H1 (cell line): ENCODE results near the gene TAMM41. TPM values are rescaled to one million over a fixed set of nuclear protein-coding genes. Genes with fewer than 3 reads are reported as not detected.

Source experiments
- CTCF ChIA-PET: fragments of 300-600 bp; sonication (Branson Sonifier 250); formaldehyde crosslinking; loops from one replicate; lab custom pipeline; 2021; ENCODE audit not compliant: partially characterized antibody; lab: Charles Lee
- POLR2A ChIA-PET: fragments of 300-600 bp; sonication (Branson Sonifier 250); formaldehyde crosslinking; loops from one replicate; lab custom pipeline; 2021; ENCODE audit warnings: inconsistent platforms; ENCODE audit not compliant: partially characterized antibody; lab: Charles Lee
- DNase-seq, 2 experiments: peaks; one replicate each; pipeline versions ENCODE4 v3.0.0 to v3.0.0-alpha.2; 2010 to 2022; ENCODE audit warnings: low spot score in 2 of 2, low read depth in 1 of 2, mixed read lengths in 1 of 2
- FAIRE-seq: peaks from 2 replicates; lab custom pipeline; 2011; peaks lifted over from hg19 to GRCh38; lab: Jason Lieb, UNC
- H2AFZ ChIP-seq: 2 replicates; pipeline ENCODE4 v1.8.1; 2012; ENCODE audit warnings: low read length, inconsistent platforms
- H2AK5ac ChIP-seq: 2 replicates; pipeline ENCODE4 v1.6.1; 2013; ENCODE audit warnings: low read depth, low read length
- H2BK120ac ChIP-seq: replicated peaks from 2 replicates; pipeline ENCODE3; 2013; ENCODE audit warnings: low read depth, low read length, inconsistent platforms
- H2BK12ac ChIP-seq: 2 replicates; pipeline ENCODE4 v1.6.1; 2013; ENCODE audit warnings: low read depth, low read length
- H2BK15ac ChIP-seq: 2 replicates; pipeline ENCODE4 v1.6.1; 2013; ENCODE audit warnings: low read length
- H2BK20ac ChIP-seq: 2 replicates; pipeline ENCODE4 v1.6.1; 2013; ENCODE audit warnings: low read length
- H2BK5ac ChIP-seq: 2 replicates; pipeline ENCODE4 v1.6.1; 2013; ENCODE audit warnings: low read depth, low read length
- H3K14ac ChIP-seq: 2 replicates; pipeline ENCODE4 v1.6.1; 2013; ENCODE audit warnings: inconsistent platforms; ENCODE audit not compliant: insufficient read length
- H3K18ac ChIP-seq: 2 replicates; pipeline ENCODE4 v1.6.1; 2013; ENCODE audit warnings: low read length; ENCODE audit errors: extremely low read depth
- H3K23ac ChIP-seq: 2 replicates; pipeline ENCODE4 v1.6.1; 2013; ENCODE audit warnings: inconsistent platforms; ENCODE audit not compliant: insufficient read length
- H3K23me2 ChIP-seq: 2 replicates; pipeline ENCODE4 v1.6.1; 2013; ENCODE audit warnings: low read depth, low read length
- H3K27ac ChIP-seq: 2 replicates; pipeline ENCODE4 v1.6.1; 2011; ENCODE audit warnings: low read depth, low read length, inconsistent platforms
- H3K27me3 ChIP-seq, 4 experiments: replicated peaks in 1 of 4; 1 replicate in 1 of 4; 2 replicates in 3 of 4; pipeline versions ENCODE4 v1.6.1 to v1.8.1; 2011 to 2013; ENCODE audit warnings: low read length in 3 of 4, mild to moderate bottlenecking in 3 of 4, inconsistent platforms in 2 of 4, mixed read lengths in 2 of 4, moderate library complexity in 1 of 4; ENCODE audit not compliant: control insufficient read depth in 3 of 4, insufficient read depth in 3 of 4; ENCODE audit errors: extremely low read depth in 1 of 4
- H3K36me3 ChIP-seq, 4 experiments: 2 replicates each; pipeline versions ENCODE4 v1.6.1 to v1.8.1; 2011 to 2013; ENCODE audit warnings: mild to moderate bottlenecking in 4 of 4, low read length in 3 of 4, moderate library complexity in 2 of 4, control low read depth in 1 of 4, inconsistent platforms in 1 of 4; ENCODE audit not compliant: insufficient read depth in 4 of 4, control insufficient read depth in 2 of 4
- H3K4ac ChIP-seq: replicated peaks from 2 replicates; pipeline ENCODE3; 2013; ENCODE audit warnings: low read length, low read depth, mixed read lengths, inconsistent platforms; ENCODE audit not compliant: insufficient read length
- H3K4me1 ChIP-seq, 4 experiments: replicated peaks in 1 of 4; 1 replicate in 1 of 4; 2 replicates in 3 of 4; pipeline versions ENCODE4 v1.6.1 to v1.8.1; 2011 to 2013; ENCODE audit warnings: low read length in 3 of 4, inconsistent platforms in 2 of 4, mixed read lengths in 1 of 4; ENCODE audit not compliant: insufficient read depth in 4 of 4, control insufficient read depth in 3 of 4
- H3K4me2 ChIP-seq, 2 experiments: 2 replicates each; pipeline versions ENCODE4 v1.6.1 to v1.8.1; 2011 to 2013; ENCODE audit warnings: low read depth in 2 of 2, low read length in 2 of 2, control low read depth in 1 of 2, inconsistent platforms in 1 of 2, mild to moderate bottlenecking in 1 of 2; ENCODE audit not compliant: insufficient read depth in 1 of 2
- H3K4me3 ChIP-seq, 4 experiments: fragments of 200-600, 300-600 bp in 1 of 4; sonication (generic), shearing (Covaris generic), sonication (Bioruptor Twin) in 1 of 4; 2 replicates each; pipeline versions ENCODE4 v1.5.1 to v1.8.1; 2011 to 2016; ENCODE audit warnings: low read length in 4 of 4, low read depth in 3 of 4, control low read depth in 2 of 4, inconsistent platforms in 2 of 4, mild to moderate bottlenecking in 2 of 4, mixed read lengths in 1 of 4, moderate library complexity in 1 of 4; ENCODE audit not compliant: insufficient read depth in 2 of 4; ENCODE audit errors: extremely low read depth in 1 of 4
- H3K56ac ChIP-seq: replicated peaks from 2 replicates; pipeline ENCODE3; 2013; ENCODE audit warnings: low read depth, mild to moderate bottlenecking, mixed read lengths, low read length, inconsistent platforms; ENCODE audit not compliant: insufficient read length
- H3K79me1 ChIP-seq: 2 replicates; pipeline ENCODE4 v1.6.1; 2013; ENCODE audit warnings: low read depth, low read length, control low read depth
- H3K79me2 ChIP-seq, 2 experiments: 2 replicates each; pipeline versions ENCODE4 v1.6.1 to v1.8.1; 2012 to 2013; ENCODE audit warnings: low read length in 2 of 2, mild to moderate bottlenecking in 2 of 2, inconsistent platforms in 1 of 2; ENCODE audit not compliant: insufficient read depth in 2 of 2, control insufficient read depth in 1 of 2
- H3K9ac ChIP-seq, 4 experiments: replicated peaks in 1 of 4; 1 replicate in 1 of 4; 2 replicates in 3 of 4; pipeline versions ENCODE4 v1.6.1 to v1.8.1; 2011 to 2013; ENCODE audit warnings: low read depth in 3 of 4, low read length in 3 of 4, control low read depth in 2 of 4, mild to moderate bottlenecking in 2 of 4, moderate library complexity in 2 of 4, inconsistent platforms in 1 of 4; ENCODE audit errors: extremely low read depth in 1 of 4
- H3K9me3 ChIP-seq, 2 experiments: 2 replicates each; pipeline versions ENCODE4 v1.6.1 to v1.8.1; 2012 to 2013; ENCODE audit warnings: mild to moderate bottlenecking in 2 of 2, moderate library complexity in 2 of 2, control low read depth in 1 of 2, inconsistent platforms in 1 of 2, low read depth in 1 of 2, low read length in 1 of 2, mixed read lengths in 1 of 2; ENCODE audit not compliant: insufficient read depth in 2 of 2
- H4K20me1 ChIP-seq, 2 experiments: replicated peaks in 1 of 2; 2 replicates each; pipeline versions ENCODE3 to v1.8.1; 2011 to 2013; ENCODE audit warnings: inconsistent platforms in 2 of 2, low read length in 2 of 2, mild to moderate bottlenecking in 1 of 2; ENCODE audit not compliant: insufficient read depth in 2 of 2, control insufficient read depth in 1 of 2
- H4K5ac ChIP-seq: 2 replicates; pipeline ENCODE4 v1.6.1; 2013; ENCODE audit warnings: low read length, low read depth, mixed read lengths, inconsistent platforms; ENCODE audit not compliant: insufficient read length
- H4K8ac ChIP-seq: 2 replicates; pipeline ENCODE4 v1.8.0; 2013; ENCODE audit warnings: mild to moderate bottlenecking, moderate library complexity, low read length, inconsistent platforms; ENCODE audit not compliant: insufficient read depth; ENCODE audit errors: extremely low read depth
- H4K91ac ChIP-seq: replicated peaks from 2 replicates; pipeline ENCODE3; 2013; ENCODE audit warnings: low read length, mixed read lengths, inconsistent platforms; ENCODE audit not compliant: insufficient read length
- BRCA1 ChIP-seq: IDR thresholded peaks from 2 replicates; pipeline ENCODE4 v1.6.1; 2012; ENCODE audit warnings: low read depth, low read length, improper control_type of control experiment
- CEBPB ChIP-seq: IDR thresholded peaks from 2 replicates; pipeline ENCODE4 v1.6.1; 2012; ENCODE audit warnings: low read depth, low read length
- EGR1 ChIP-seq: IDR thresholded peaks from 2 replicates; pipeline ENCODE4 v1.6.1; 2011; ENCODE audit warnings: low read depth, low read length, borderline replicate concordance
- FOSL1 ChIP-seq: IDR thresholded peaks from 2 replicates; pipeline ENCODE4 v1.6.1; 2011; ENCODE audit warnings: mild to moderate bottlenecking, low read depth, low read length, moderate library complexity; ENCODE audit not compliant: insufficient read depth
- RXRA ChIP-seq: IDR thresholded peaks from 2 replicates; pipeline ENCODE4 v1.6.1; 2011; ENCODE audit warnings: low read depth, mild to moderate bottlenecking, low read length, moderate library complexity; ENCODE audit not compliant: insufficient read depth
- WGBS, 2 experiments: shearing (Covaris generic) in 1 of 2; methylation state at CpG; one replicate each; pipeline versions ENCODE4 v1.1.6 to v1.1.7; 2013 to 2015; ENCODE audit warnings: low lambda C conversion rate in 2 of 2, mixed read lengths in 2 of 2, inconsistent platforms in 1 of 2, low coverage in 1 of 2, missing lambda C conversion rate in 1 of 2; ENCODE audit not compliant: insufficient replicate concordance in 2 of 2, insufficient coverage in 1 of 2, insufficient read length in 1 of 2; ENCODE audit errors: extremely low coverage in 1 of 2, missing lambda C conversion rate in 1 of 2; 5-methylcytosine and 5-hydroxymethylcytosine counted together
- polyA plus RNA-seq, 7 experiments: library from polyadenylated mRNA; depleted of rRNA in 3 of 7; stranded (reverse) in 5 of 7; unstranded in 2 of 7; fragments of >200 nt in 5 of 7; fragments of 200-250 nt in 2 of 7; gene quantifications; 1 replicate in 5 of 7; 2 replicates in 1 of 7; 4 replicates in 1 of 7; pipeline versions ENCODE4 v1.2.1 to v1.2.3, GENCODE V29; 2011 to 2013; ENCODE audit warnings: missing spikeins in 2 of 7, mixed read lengths in 2 of 7
- total RNA-seq: library from RNA; stranded (reverse); fragmentation: NEBNext Ultra II Directional; extraction: Animal tissue kit (Norgen Biotek cat#: 25700); gene quantifications from 2 replicates; pipeline ENCODE4 v1.2.1, GENCODE V29; 2021

Gene TAMM41
- total and polyA plus RNA-seq, 2 of the 8 experiments (the other 6 are each of a cell fraction or from before 2014, with no cell fraction given): 16.9 to 22.5 TPM

GRCh38 chr3:11810276-11810675 lies 36.4 kb downstream of the TAMM41 start:
- no peaks in the 10 kb centered on the region for H3K23me2 ChIP-seq
- FAIRE-seq (no peak), DNase-seq (no peak)
- no peak overlapping the region for H2BK15ac ChIP-seq
- H3K4me3 ChIP-seq: no peak overlapping the region
- H3K14ac ChIP-seq: no peak overlapping the region
- no peaks in the 10 kb centered on the region for H3K79me1 ChIP-seq
- peaks cover 0 to 16% (median 7%) of the 10 kb centered on the region in 4 experiments; a peak in 5 of 8 replicates for H3K36me3 ChIP-seq
- no peaks in the 10 kb centered on the region for H3K27me3 ChIP-seq
- H2BK120ac ChIP-seq: no peak overlapping the region
- no peak overlapping the region for H3K27ac ChIP-seq
- no peak overlapping the region for H2BK12ac ChIP-seq
- no peak overlapping the region for H3K56ac ChIP-seq
- no peaks in the 10 kb centered on the region for H3K4me1 ChIP-seq
- no peak overlapping the region for H4K91ac ChIP-seq
- H3K9ac ChIP-seq: no peak overlapping the region
- H4K20me1 ChIP-seq: no peaks in the 10 kb centered on the region
- no peak overlapping the region for H2BK5ac ChIP-seq
- H4K5ac ChIP-seq: no peak overlapping the region
- H3K4me2 ChIP-seq: no peak overlapping the region
- ChIA-PET POLR2A (no interaction called here), CTCF (interaction anchor here (1.4 kb wide), 1 partner anchor 27 kb away, joined by 3 read pairs; no protein-coding TSS in a partner anchor)
- no peak overlapping the region for H2BK20ac ChIP-seq
- H2AFZ ChIP-seq: no peak overlapping the region
- no peaks in the 10 kb centered on the region for H3K9me3 ChIP-seq
- H2AK5ac ChIP-seq: no peak overlapping the region
- H3K18ac ChIP-seq: no peak overlapping the region
- WGBS, 2 experiments: 88% methylated on average over 3 of the region's 3 CpGs; no CpG with 5 or more reads in 1 of the 2 experiments
- H3K4ac ChIP-seq: no peak overlapping the region
- TF ChIP-seq BRCA1: no peak
- TF ChIP-seq RXRA: no peak
- no peak for TF ChIP-seq FOSL1
- TF ChIP-seq EGR1: no peak
- TF ChIP-seq CEBPB: no peak
- no peak overlapping the region for H4K8ac ChIP-seq
- H3K79me2 ChIP-seq: no peaks in the 10 kb centered on the region
- no peak overlapping the region for H3K23ac ChIP-seq
